ENCODE measurements around the gene CCDC91. TPM values are rescaled to one million over a fixed set of nuclear protein-coding genes. Genes with fewer than 3 reads are reported as not detected.

The CCDC91 gene
- polyA plus RNA-seq, 1 donor from 2014 or later, result 11.6 TPM

DNA sequence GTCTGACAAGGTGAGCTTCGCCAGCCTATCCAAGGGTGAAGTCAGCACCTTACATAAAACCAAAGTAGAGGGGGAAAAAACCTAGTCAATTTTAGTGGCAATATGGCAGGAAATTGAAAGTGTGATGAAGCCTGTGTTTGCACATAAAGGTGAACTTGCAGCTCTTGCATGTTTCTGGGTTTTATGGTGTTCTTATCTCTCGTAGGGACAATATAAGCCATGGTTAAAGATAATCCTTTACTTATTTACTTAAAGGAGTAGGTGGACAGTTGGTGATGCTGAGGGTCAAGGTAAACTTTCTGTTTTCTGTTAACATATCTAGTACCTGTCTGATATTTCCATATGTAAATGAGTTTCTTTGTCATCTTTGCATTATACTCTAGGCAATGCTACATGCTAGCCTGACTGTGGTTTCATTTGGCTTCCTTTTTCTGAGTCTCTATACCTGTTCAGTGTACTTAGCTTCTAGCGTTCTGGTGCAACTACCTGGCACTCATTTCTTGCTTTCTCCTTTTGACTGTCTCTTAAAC is 32.8 kb downstream of the CCDC91 start:
- Histone ChIP-seq H4K20me1 (ENCODE audit: insufficient read depth) (no peaks in the 10 kb centered on the region), H3K9me2 (ENCODE audit: insufficient read depth, low read length) (no peaks in the 10 kb centered on the region), H3K27ac (ENCODE audit: low read length) (no peak overlapping the region), H3K36me3 (ENCODE audit: insufficient read depth, low read length) (no peaks in the 10 kb centered on the region), H3F3A (ENCODE audit: insufficient read depth, low read length, poor library complexity, severe bottlenecking) (no peaks in the 10 kb centered on the region), H3K4me2 (ENCODE audit: low read length) (no peak overlapping the region), H3K4me3 (ENCODE audit: low read length) (no peak overlapping the region), H3K79me2 (replicated peaks; ENCODE audit: insufficient read depth, low read length) (no peaks in the 10 kb centered on the region), H2AFZ (ENCODE audit: low read depth, low read length) (no peak overlapping the region), H3K9me3 (ENCODE audit: low read length) (no peaks in the 10 kb centered on the region), H3K27me3 (ENCODE audit: insufficient read depth, low read depth, low read length) (no peaks in the 10 kb centered on the region), H3K9ac (ENCODE audit: low read length) (no peak overlapping the region)
- TF ChIP-seq REST (IDR thresholded peaks at IDR 0.05; ENCODE audit: borderline replicate concordance) (no peak), TAF1 (IDR thresholded peaks at IDR 0.05; ENCODE audit: low read depth) (no peak), RAD21 (conservative IDR thresholded peaks at IDR 0.05) (no peak), SMC3 (conservative IDR thresholded peaks at IDR 0.05; ENCODE audit: poor library complexity) (no peak), EZH2 (IDR thresholded peaks at IDR 0.05; ENCODE audit: borderline replicate concordance, insufficient read depth, low read length, poor library complexity, severe bottlenecking) (no peak), EP300 (conservative IDR thresholded peaks at IDR 0.05; ENCODE audit: poor library complexity, severe bottlenecking) (no peak), POLR2AphosphoS5 (IDR thresholded peaks at IDR 0.05) (no peak), MXI1 (conservative IDR thresholded peaks at IDR 0.05; ENCODE audit: poor library complexity, severe bottlenecking) (no peak), CTCF (IDR thresholded peaks at IDR 0.05; ENCODE audit: poor library complexity, severe bottlenecking) (no peak)

GRCh38 chr12:28223858-28224257 is 33.6 kb downstream of the CCDC91 start:
- TF ChIP-seq MXI1 (conservative IDR thresholded peaks at IDR 0.05; ENCODE audit: poor library complexity, severe bottlenecking) (no peak), CTCF (IDR thresholded peaks at IDR 0.05; ENCODE audit: poor library complexity, severe bottlenecking) (no peak), REST (IDR thresholded peaks at IDR 0.05; ENCODE audit: borderline replicate concordance) (no peak)
- no peaks in the 10 kb centered on the region for H3K9me3 ChIP-seq (ENCODE audit: low read length)
- no peaks in the 10 kb centered on the region for H3K79me2 ChIP-seq (replicated peaks; ENCODE audit: insufficient read depth, low read length)
- no peak overlapping the region for H3K4me2 ChIP-seq (ENCODE audit: low read length)
- H3K27ac ChIP-seq (ENCODE audit: low read length), result no peak overlapping the region
- no peaks in the 10 kb centered on the region for H3K27me3 ChIP-seq (ENCODE audit: insufficient read depth, low read depth, low read length)
- H4K20me1 ChIP-seq (ENCODE audit: insufficient read depth), result no peaks in the 10 kb centered on the region
- H3F3A ChIP-seq (ENCODE audit: insufficient read depth, low read length, poor library complexity, severe bottlenecking), result no peaks in the 10 kb centered on the region
- no peaks in the 10 kb centered on the region for H3K9me2 ChIP-seq (ENCODE audit: insufficient read depth, low read length)
- no peak overlapping the region for H2AFZ ChIP-seq (ENCODE audit: low read depth, low read length)
- H3K4me3 ChIP-seq (ENCODE audit: low read length), result no peak overlapping the region
- H3K9ac ChIP-seq (ENCODE audit: low read length), result no peak overlapping the region
- H3K36me3 ChIP-seq (ENCODE audit: insufficient read depth, low read length), result no peaks in the 10 kb centered on the region

All from neural cell (in vitro differentiated cells).